ENCODE results near the gene EXOSC5. TPM values are rescaled to one million over a fixed set of nuclear protein-coding genes. Genes with fewer than 3 reads are reported as not detected.
A peak's percentile ranks its signal among the peaks of the same experiment; 100 is the strongest.

Gene EXOSC5
- total and polyA plus RNA-seq, 9 of the 15 experiments (the other 6 are each of a cell fraction or from before 2014, with no cell fraction given) = 10.9 to 75.5 (median 37.8) TPM

- TF ChIP-seq C11orf30 (IDR thresholded peaks at IDR 0.05; ENCODE audit: low read depth) = no peak
- no peak for TF ChIP-seq ZNF165 (CRISPR knock-in tag; IDR thresholded peaks at IDR 0.05; ENCODE audit: borderline replicate concordance)
- no peak for TF ChIP-seq TARDBP (IDR thresholded peaks at IDR 0.05)
- peak; percentile 29 for TF ChIP-seq FIP1L1 (IDR thresholded peaks at IDR 0.05; ENCODE audit: low read depth, low read length, poor library complexity, severe bottlenecking)
- TF ChIP-seq NR0B1 (IDR thresholded peaks at IDR 0.05; ENCODE audit: partially characterized antibody) = no peak
- TF ChIP-seq HDAC8 (tag; IDR thresholded peaks at IDR 0.05) = no peak
- peak; percentile 90 for TF ChIP-seq EGR1 (conservative IDR thresholded peaks at IDR 0.05)
- no peak for TF ChIP-seq HNRNPH1 (optimal IDR thresholded peaks at IDR 0.05; ENCODE audit: low read depth, low read length)
- TF ChIP-seq ZNF695 (CRISPR knock-in tag; IDR thresholded peaks at IDR 0.05) = no peak
- TF ChIP-seq RFX5 (IDR thresholded peaks at IDR 0.05; ENCODE audit: low read depth, low read length) = no peak
- peak; percentile 2; the same call in 1 of the 2 replicates for TF ChIP-seq E2F1 (CRISPR knock-in tag; IDR thresholded peaks at IDR 0.05)
- TF ChIP-seq MYC (IDR thresholded peaks at IDR 0.05; ENCODE audit: low read depth, low read length) = peak; percentile 9; the same call in 1 of the 2 replicates
- no peak for TF ChIP-seq MYC (CRISPR knock-in tag; IDR thresholded peaks at IDR 0.05; ENCODE audit: borderline replicate concordance, low read depth)
- TF ChIP-seq YY1 (IDR thresholded peaks at IDR 0.05; ENCODE audit: borderline replicate concordance in 1 of 3, control insufficient read depth in 1 of 3, extremely low read depth in 1 of 3, insufficient read depth in 3 of 3, insufficient read length in 1 of 3, insufficient replicate concordance in 2 of 3, low read depth in 1 of 3, low read length in 2 of 3) = peak in 1 of 3 experiments; percentile 5
- TF ChIP-seq NRF1 (conservative IDR thresholded peaks at IDR 0.05 in 1 of 2, IDR thresholded peaks at IDR 0.05 in 1 of 2) = peak in 1 of 2 experiments; percentile 60; a peak in 3 of 4 replicates
- no peak for TF ChIP-seq RHOXF2B (CRISPR knock-in tag; conservative IDR thresholded peaks at IDR 0.05)
- no peak for TF ChIP-seq RERE (CRISPR knock-in tag; IDR thresholded peaks at IDR 0.05; ENCODE audit: borderline replicate concordance)
- peak; percentile 29 for TF ChIP-seq SAP30 (IDR thresholded peaks at IDR 0.05; ENCODE audit: borderline replicate concordance, insufficient read depth, low read depth, low read length, poor library complexity, severe bottlenecking)
These were observed 45.6 kb downstream of the EXOSC5 start (continued) for GRCh38 chr19:41351339-41352245.
